Adrenal gland (tissue), 12 donors: ENCODE measurements around the gene AQP12B. TPM values are rescaled to one million over a fixed set of nuclear protein-coding genes. Genes with fewer than 3 reads are reported as not detected.
A peak's percentile ranks its signal among the peaks of the same experiment; 100 is the strongest.

Experiments used
- DNase-seq, 7 donors: peaks; one replicate each; pipeline ENCODE4 v3.0.0-alpha.2; 2019 to 2020
- H3K27ac ChIP-seq, 5 donors: fragments of 200-600 bp; sonication (generic) in 4 of 5; 1 replicate in 3 of 5; 2 replicates in 2 of 5; pipeline versions ENCODE4 v1.5.1 to v1.8.0; 2016 to 2020; ENCODE audit warnings: mild to moderate bottlenecking in 1 of 5
- H3K27me3 ChIP-seq: fragments of 200-600 bp; 2 replicates; pipeline ENCODE4 v1.8.0; 2021
- H3K36me3 ChIP-seq, 2 donors: fragments of 200-600 bp; replicated peaks in 1 of 2; 1 replicate in 1 of 2; 2 replicates in 1 of 2; pipeline versions ENCODE4 v1.5.1 to v1.8.0; 2018 to 2022
- H3K4me1 ChIP-seq, 2 donors: fragments of 200-600 bp; replicated peaks in 1 of 2; 1 replicate in 1 of 2; 2 replicates in 1 of 2; pipeline versions ENCODE4 v1.5.1 to v1.8.0; 2018 to 2021
- H3K4me3 ChIP-seq, 4 donors: fragments of 200-600 bp; sonication (generic) in 3 of 4; one replicate each; pipeline ENCODE4 v1.5.1; 2016 to 2018
- H3K9me3 ChIP-seq, 3 donors: fragments of 200-600 bp; sonication (generic) in 1 of 3; replicated peaks in 1 of 3; 1 replicate in 2 of 3; 2 replicates in 1 of 3; pipeline versions ENCODE4 v1.5.1 to v1.8.0; 2016 to 2021
- POLR2A ChIP-seq, 2 donors: fragments of 450-650 bp; IDR thresholded peaks; one replicate each; pipeline ENCODE4 v1.6.1; 2017; ENCODE audit warnings: antibody characterized with exemption in 2 of 2, mild to moderate bottlenecking in 2 of 2, moderate library complexity in 1 of 2
- WGBS, 4 donors: extraction: QIAGEN DNeasy Blood & Tissue Kit in 2 of 4; methylation state at CpG; one replicate each; pipeline versions ENCODE4 v1.1.5 to v1.1.7; 2013 to 2017; 5-methylcytosine and 5-hydroxymethylcytosine counted together
- intact Hi-C, 2 donors: fragments of 100-400 bp; cut with DNase I; formaldehyde crosslinking; loops; one replicate each; pipeline versions ENCODE4 v1.14.1 to v1.15.0; 2022 to 2023
- polyA plus RNA-seq, 3 donors: library from polyadenylated mRNA; stranded (reverse); fragments of 200-250 nt in 2 of 3; fragments of 350-450 nt in 1 of 3; fragmentation: Illumina TruSeq in 1 of 3; extraction: RNeasy Lipid Tissue Mini Kit (QIAGEN cat#74804) in 1 of 3; gene quantifications; one replicate each; pipeline ENCODE4 v1.2.3, GENCODE V29; 2013 to 2014
- total RNA-seq, 9 donors: library from RNA; depleted of rRNA in 4 of 9; stranded (reverse); fragments of >200 nt in 4 of 9; fragments of 120-200 nt in 1 of 9; fragmentation: NEBNext Ultra II Directional in 1 of 9; extraction: Animal tissue kit (Norgen Biotek cat#: 25700) in 1 of 9; gene quantifications; one replicate each; pipeline versions ENCODE4 v1.1.0 to v1.2.4, GENCODE V29; 2013 to 2023
- TF ChIP-seq, protein P1 (sequence below), 6 experiments: fragments of 450-650 bp in 4 of 6; fragments of 200-600 bp in 2 of 6; sonication (generic) in 1 of 6; IDR thresholded peaks; 1 replicate in 5 of 6; 2 replicates in 1 of 6; pipeline versions ENCODE4 v1.5.1 to v1.8.0; 2016 to 2021; ENCODE audit warnings: antibody characterized with exemption in 6 of 6, mild to moderate bottlenecking in 2 of 6, moderate library complexity in 1 of 6
- donor health status: healthy with polysubstance abuse.
- donor health status: Bipolar disorder and iron deficiency.
- donor health status: DM: yes; HTN: yes; CAD: no.
- donor health status: DM: no; HTN: no; CAD: no.
- donor health status: DM: no; HTN: no; CAD: no.
- donor health status: DM: yes; HTN: yes; CAD: no.

The AQP12B gene
- total and polyA plus RNA-seq, 12 donors: 0.07 to 0.48 TPM; not detected in 10

DNA sequence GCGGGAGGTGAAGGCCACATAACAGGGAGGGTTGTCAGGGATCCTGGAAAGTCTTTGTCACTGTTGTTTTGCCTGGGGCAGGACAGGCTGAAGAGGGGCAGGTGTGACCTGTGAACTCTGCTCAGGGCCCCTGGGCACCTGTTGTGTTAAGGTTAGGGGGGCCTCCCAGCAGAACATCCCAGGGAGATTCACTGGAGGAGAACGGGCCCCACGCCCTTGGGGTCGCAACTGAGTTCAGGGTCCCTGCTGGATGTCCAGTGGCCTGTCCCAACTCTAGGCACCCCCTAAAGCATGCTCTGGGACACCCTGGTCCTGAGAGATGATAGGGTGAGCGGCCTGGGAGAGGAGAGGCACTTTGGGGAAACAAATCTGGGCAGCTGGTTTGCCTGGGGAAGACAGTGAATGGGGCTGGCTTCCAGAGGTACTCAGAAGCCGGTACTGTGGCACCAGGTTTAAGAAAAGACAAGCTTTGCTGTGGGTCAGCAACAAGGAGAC, 34.5 kb downstream of the AQP12B start:
- DNase-seq: peak in 1 of 7 donors; percentile 30
- H3K9me3 ChIP-seq: no peaks in the 10 kb centered on the region
- no peaks in the 10 kb centered on the region for H3K4me1 ChIP-seq
- 73 to 85% (median 82%) methylated on average over 4 to 6 of the region's 6 CpGs for WGBS, 4 donors
- H3K36me3 ChIP-seq: no peaks in the 10 kb centered on the region
- no peak for TF ChIP-seq POLR2A (IDR thresholded peaks at IDR 0.05)
- TF ChIP-seq, protein P1, sequence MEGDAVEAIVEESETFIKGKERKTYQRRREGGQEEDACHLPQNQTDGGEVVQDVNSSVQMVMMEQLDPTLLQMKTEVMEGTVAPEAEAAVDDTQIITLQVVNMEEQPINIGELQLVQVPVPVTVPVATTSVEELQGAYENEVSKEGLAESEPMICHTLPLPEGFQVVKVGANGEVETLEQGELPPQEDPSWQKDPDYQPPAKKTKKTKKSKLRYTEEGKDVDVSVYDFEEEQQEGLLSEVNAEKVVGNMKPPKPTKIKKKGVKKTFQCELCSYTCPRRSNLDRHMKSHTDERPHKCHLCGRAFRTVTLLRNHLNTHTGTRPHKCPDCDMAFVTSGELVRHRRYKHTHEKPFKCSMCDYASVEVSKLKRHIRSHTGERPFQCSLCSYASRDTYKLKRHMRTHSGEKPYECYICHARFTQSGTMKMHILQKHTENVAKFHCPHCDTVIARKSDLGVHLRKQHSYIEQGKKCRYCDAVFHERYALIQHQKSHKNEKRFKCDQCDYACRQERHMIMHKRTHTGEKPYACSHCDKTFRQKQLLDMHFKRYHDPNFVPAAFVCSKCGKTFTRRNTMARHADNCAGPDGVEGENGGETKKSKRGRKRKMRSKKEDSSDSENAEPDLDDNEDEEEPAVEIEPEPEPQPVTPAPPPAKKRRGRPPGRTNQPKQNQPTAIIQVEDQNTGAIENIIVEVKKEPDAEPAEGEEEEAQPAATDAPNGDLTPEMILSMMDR (IDR thresholded peaks at IDR 0.05): no peak
- intact Hi-C loops: no loop called here
- peaks cover 5% of the 10 kb centered on the region for H3K27me3 ChIP-seq
- H3K4me3 ChIP-seq: no peak overlapping the region
- no peak overlapping the region for H3K27ac ChIP-seq

DNA sequence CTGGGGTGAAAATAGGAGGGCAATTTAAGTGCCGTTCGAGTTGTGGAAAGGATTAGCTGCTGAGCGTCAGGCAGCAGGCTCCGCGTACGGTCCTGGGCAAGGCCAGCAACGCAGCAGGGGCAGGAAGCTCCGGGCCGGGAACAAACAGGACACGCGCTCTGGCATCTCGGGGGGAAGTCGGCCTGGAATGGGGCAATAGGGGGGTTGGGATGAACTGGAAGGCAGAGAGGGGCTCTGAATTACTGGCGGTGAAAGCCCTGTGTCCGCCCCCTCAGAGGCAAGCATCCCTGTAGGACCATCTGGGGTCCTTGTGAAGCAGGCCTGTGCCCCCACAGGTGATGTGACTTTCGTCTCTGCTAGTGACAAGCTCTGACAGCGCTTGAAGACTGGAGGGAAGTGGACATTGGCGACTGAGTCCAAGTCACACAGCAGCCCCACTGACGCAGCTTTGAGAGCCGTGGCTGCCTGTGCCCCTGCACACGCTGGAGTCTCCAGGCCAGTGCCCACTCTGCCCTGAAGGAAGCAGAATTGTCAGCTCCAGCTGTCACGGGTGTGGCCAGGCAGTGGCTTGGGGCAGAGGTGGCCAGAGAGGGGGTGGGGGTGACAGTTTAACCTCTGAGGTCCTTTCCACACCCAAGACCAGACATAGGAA, 35.1 kb downstream of the AQP12B start:
- 75 to 81% (median 78%) methylated on average over 22 of the region's 22 CpGs for WGBS, 4 donors
- DNase-seq: peak in 1 of 7 donors; percentile 27
- peaks cover 5% of the 10 kb centered on the region for H3K27me3 ChIP-seq

DNA sequence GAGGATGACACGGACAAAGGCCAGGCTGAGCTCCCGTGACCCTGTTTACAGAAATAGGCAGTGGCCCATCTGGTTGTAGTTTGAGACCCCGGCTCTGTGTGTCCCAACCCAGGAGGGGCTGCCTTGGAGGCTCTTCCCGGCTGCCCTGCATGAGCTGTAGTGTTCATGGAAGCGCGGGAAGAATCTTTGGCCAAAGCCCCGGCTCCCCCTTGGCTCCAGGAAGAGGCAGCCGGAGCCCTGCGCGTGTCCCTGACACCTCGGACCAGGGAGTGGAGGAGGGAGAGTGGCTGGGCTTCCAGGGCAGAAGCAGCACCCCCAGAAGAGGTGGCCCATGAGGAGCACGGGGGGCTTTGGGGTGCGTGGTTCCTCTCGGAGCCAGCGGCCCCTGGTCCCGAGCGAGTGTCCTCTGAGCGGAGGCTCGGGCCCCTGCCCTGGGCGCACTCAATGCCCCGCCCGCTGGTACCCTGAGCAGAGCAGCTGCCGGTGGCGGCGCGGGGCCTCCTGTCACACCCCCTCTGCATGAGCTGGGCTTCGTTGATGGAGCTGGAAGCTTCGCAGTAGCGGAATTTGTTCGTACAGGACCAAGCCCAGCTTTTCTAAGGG, 35.7 kb downstream of the AQP12B start:
- Histone ChIP-seq H3K4me1 (no peaks in the 10 kb centered on the region), H3K27ac (no peak overlapping the region), H3K4me3 (no peak overlapping the region), H3K9me3 (no peaks in the 10 kb centered on the region), H3K27me3 (peaks cover 5% of the 10 kb centered on the region), H3K36me3 (no peaks in the 10 kb centered on the region)
- WGBS, 4 donors: 77 to 95% (median 81%) methylated on average over 6 to 30 of the region's 30 CpGs
- peak in 2 of 7 donors; percentile 5 to 17 for DNase-seq
- no peak for TF ChIP-seq POLR2A (IDR thresholded peaks at IDR 0.05)
- TF ChIP-seq, protein P1 (IDR thresholded peaks at IDR 0.05): no peak
- intact Hi-C loops: no loop called here

More for the DNA sequence above, 35.1 kb downstream of the AQP12B start:
- Histone ChIP-seq H3K36me3 (no peaks in the 10 kb centered on the region), H3K4me3 (no peak overlapping the region), H3K27ac (no peak overlapping the region), H3K4me1 (no peaks in the 10 kb centered on the region), H3K9me3 (no peaks in the 10 kb centered on the region)
- intact Hi-C loops: no loop called here
- no peak for TF ChIP-seq POLR2A (IDR thresholded peaks at IDR 0.05)
- TF ChIP-seq, protein P1 (IDR thresholded peaks at IDR 0.05): no peak

DNA sequence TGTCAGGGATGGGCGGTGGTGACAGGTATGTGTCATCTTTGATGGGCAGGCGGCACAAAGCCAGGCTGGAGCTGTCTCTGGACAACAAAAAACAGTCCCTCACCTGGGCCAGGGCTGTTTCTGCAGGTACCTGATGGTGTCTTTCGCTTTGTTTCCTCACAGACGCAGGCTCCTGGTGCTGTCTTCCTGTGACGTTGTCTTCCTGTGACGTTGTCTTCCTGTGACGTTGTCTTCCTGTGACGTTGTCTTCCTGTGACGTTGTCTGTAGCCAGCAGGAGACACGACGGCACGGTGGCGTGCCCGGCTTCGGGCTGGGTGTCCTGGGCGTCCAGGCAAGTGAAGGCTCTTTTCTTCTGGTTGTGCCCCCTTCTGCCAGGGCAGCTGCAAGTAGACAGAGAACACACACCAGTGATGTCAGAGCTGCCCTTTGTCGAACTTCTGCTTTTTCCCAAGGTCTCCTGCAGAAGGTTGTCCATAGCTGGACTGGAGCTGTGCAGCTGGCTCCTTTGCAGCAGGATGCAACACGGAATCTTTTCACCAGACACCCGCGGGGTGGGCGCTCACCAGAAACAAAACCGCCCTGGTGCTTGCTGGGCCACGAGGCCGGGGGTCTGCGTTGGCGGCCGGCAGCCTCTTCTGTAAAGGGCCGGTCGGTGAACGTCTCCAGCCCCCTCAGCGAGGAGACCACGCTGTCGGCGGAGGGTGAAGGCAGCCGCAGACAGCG, 36.3 kb downstream of the AQP12B start:
- peaks cover 5% of the 10 kb centered on the region for H3K27me3 ChIP-seq
- no peak overlapping the region for H3K27ac ChIP-seq
- H3K4me3 ChIP-seq: no peak overlapping the region
- 63 to 83% (median 79%) methylated on average over 4 to 36 of the region's 36 CpGs for WGBS, 4 donors
- no peaks in the 10 kb centered on the region for H3K36me3 ChIP-seq
- DNase-seq: peak in 2 of 7 donors; percentile 3 to 39
- TF ChIP-seq, protein P1 (IDR thresholded peaks at IDR 0.05): no peak
- TF ChIP-seq POLR2A (IDR thresholded peaks at IDR 0.05): no peak
- intact Hi-C loops: no loop called here
- no peaks in the 10 kb centered on the region for H3K9me3 ChIP-seq
- no peaks in the 10 kb centered on the region for H3K4me1 ChIP-seq
